Neural crest cell (in vitro differentiated cells): Measurements from ENCODE around the gene CCDC47. TPM values are rescaled to one million over a fixed set of nuclear protein-coding genes. Genes with fewer than 3 reads are reported as not detected.

Source experiments
- DNase-seq: peaks from one replicate; pipeline ENCODE4 v3.0.0; 2021; ENCODE audit warnings: low read depth, mixed read lengths, low spot score
- H3K27ac Mint-ChIP-seq: one replicate; pipeline ENCODE4 v1.8.0; 2021; ENCODE audit warnings: mild to moderate bottlenecking, mixed read lengths; ENCODE audit not compliant: unreplicated experiment
- H3K27me3 Mint-ChIP-seq: 2 replicates; pipeline ENCODE4 v1.8.0; 2021; ENCODE audit warnings: low read depth, mild to moderate bottlenecking, mixed read lengths
- H3K36me3 Mint-ChIP-seq: 2 replicates; pipeline ENCODE4 v1.8.0; 2021; ENCODE audit warnings: low read depth, mild to moderate bottlenecking, mixed read lengths
- H3K4me1 Mint-ChIP-seq: 2 replicates; pipeline ENCODE4 v1.8.0; 2021; ENCODE audit warnings: mixed read lengths
- H3K4me3 Mint-ChIP-seq: one replicate; pipeline ENCODE4 v1.8.0; 2021; ENCODE audit warnings: mild to moderate bottlenecking, mixed read lengths
- H3K9me3 Mint-ChIP-seq: 2 replicates; pipeline ENCODE4 v1.8.0; 2021; ENCODE audit warnings: mixed read lengths
- total RNA-seq: library from RNA; stranded (reverse); gene quantifications from 2 replicates; pipeline ENCODE4 v1.2.1, GENCODE V29; 2021
- TF ChIP-seq, protein P1 (sequence below): fragments of 200-600 bp; sonication (generic); conservative IDR thresholded peaks from 2 replicates; pipeline ENCODE4 v1.5.0; 2021; ENCODE audit warnings: antibody characterized with exemption, mild to moderate bottlenecking

CCDC47 gene
- total RNA-seq, 1 donor from 2014 or later = 73.2 TPM

DNA sequence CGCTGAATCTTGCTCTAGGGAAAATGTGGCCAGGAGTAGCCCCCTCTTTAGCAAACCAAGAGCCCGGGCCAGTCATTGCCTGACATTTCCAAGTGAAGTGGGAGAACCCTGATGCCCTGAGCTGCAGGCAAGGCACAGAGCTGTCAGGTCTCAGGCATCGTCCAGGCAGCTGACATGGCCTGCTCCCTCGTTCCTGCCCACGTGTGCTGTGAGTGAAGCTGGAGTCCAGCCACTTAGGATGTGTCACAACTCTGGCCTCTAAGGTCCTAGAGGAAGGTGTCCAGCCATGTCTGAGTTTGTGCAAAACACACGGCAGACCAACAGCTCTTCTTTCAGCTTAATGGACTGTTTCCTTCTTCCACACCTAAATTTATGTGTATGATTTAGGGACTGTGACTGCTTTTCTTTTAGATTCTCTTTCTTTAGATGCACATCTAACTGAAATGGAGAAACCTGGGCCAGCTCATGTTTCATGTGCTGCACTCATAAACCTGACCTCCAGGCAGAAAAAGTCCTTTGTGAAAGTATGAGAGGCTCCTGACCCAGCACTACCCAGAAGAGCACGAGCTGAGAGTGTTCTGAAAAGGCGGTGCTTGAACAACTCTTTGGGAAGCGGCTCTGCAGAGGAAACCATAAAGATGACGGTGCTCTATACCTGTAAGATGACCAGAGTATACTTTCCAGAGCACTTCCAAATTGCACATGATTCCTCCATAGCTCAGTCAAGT lies 58.7 kb downstream of the CCDC47 start:
- H3K27me3 Mint-ChIP-seq = no peaks in the 10 kb centered on the region
- H3K9me3 Mint-ChIP-seq = no peaks in the 10 kb centered on the region
- H3K27ac Mint-ChIP-seq = no peak overlapping the region
- H3K4me1 Mint-ChIP-seq = peaks cover 14% of the 10 kb centered on the region
- H3K36me3 Mint-ChIP-seq = peaks cover 2% of the 10 kb centered on the region
- DNase-seq = no peak
- TF ChIP-seq, protein P1, sequence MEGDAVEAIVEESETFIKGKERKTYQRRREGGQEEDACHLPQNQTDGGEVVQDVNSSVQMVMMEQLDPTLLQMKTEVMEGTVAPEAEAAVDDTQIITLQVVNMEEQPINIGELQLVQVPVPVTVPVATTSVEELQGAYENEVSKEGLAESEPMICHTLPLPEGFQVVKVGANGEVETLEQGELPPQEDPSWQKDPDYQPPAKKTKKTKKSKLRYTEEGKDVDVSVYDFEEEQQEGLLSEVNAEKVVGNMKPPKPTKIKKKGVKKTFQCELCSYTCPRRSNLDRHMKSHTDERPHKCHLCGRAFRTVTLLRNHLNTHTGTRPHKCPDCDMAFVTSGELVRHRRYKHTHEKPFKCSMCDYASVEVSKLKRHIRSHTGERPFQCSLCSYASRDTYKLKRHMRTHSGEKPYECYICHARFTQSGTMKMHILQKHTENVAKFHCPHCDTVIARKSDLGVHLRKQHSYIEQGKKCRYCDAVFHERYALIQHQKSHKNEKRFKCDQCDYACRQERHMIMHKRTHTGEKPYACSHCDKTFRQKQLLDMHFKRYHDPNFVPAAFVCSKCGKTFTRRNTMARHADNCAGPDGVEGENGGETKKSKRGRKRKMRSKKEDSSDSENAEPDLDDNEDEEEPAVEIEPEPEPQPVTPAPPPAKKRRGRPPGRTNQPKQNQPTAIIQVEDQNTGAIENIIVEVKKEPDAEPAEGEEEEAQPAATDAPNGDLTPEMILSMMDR = no peak
- no peak overlapping the region for H3K4me3 Mint-ChIP-seq

DNA sequence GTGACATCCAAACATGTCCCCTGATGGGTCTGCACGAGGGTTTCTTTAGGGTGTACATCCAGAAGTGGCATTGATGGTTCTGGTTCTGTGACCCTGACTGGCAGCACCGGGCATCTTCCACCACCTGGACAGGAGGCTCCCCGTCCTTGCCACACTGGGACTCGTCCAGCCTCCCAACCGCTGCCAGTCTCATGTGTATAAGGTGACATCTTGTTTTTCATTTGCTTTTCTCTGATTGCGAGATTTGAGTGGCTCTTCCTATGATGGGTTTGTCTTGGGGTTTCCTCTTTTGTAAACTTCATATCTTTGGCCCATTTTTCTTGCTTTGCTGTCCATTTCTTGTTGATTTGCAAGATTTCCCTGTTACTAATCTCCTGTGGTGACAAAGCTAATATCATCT lies 64.3 kb downstream of the CCDC47 start:
- Mint-ChIP-seq H3K9me3 (no peaks in the 10 kb centered on the region), H3K4me1 (no peaks in the 10 kb centered on the region), H3K4me3 (no peak overlapping the region), H3K27me3 (no peaks in the 10 kb centered on the region), H3K27ac (no peak overlapping the region), H3K36me3 (peaks cover 5% of the 10 kb centered on the region)
- TF ChIP-seq, protein P1 = no peak
- DNase-seq = no peak

DNA sequence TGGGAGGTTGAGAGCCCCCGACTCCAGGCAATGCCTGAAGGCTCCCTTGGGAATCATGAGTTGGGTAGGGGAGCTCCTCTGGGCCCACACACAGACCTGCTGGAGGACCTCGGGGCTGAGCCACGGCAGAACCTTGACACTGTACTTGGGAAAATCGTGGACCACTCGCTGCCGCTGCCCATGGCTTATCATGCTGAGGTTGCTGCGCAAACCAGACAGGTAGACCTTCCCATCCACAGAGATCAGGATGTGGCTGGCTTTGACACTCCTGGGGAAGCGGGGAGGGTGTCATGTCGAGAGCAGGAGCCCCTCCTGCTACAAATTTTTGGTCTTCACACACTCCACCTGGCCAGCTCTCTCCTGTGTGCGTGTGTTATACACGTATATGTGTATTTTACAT lies 66.2 kb downstream of the CCDC47 start:
- no peaks in the 10 kb centered on the region for H3K9me3 Mint-ChIP-seq
- H3K36me3 Mint-ChIP-seq = peaks cover 10% of the 10 kb centered on the region
- no peaks in the 10 kb centered on the region for H3K27me3 Mint-ChIP-seq
- TF ChIP-seq, protein P1 = no peak
- H3K27ac Mint-ChIP-seq = no peak overlapping the region
- no peak overlapping the region for H3K4me3 Mint-ChIP-seq
- DNase-seq = no peak
- peaks cover 16% of the 10 kb centered on the region for H3K4me1 Mint-ChIP-seq

DNA sequence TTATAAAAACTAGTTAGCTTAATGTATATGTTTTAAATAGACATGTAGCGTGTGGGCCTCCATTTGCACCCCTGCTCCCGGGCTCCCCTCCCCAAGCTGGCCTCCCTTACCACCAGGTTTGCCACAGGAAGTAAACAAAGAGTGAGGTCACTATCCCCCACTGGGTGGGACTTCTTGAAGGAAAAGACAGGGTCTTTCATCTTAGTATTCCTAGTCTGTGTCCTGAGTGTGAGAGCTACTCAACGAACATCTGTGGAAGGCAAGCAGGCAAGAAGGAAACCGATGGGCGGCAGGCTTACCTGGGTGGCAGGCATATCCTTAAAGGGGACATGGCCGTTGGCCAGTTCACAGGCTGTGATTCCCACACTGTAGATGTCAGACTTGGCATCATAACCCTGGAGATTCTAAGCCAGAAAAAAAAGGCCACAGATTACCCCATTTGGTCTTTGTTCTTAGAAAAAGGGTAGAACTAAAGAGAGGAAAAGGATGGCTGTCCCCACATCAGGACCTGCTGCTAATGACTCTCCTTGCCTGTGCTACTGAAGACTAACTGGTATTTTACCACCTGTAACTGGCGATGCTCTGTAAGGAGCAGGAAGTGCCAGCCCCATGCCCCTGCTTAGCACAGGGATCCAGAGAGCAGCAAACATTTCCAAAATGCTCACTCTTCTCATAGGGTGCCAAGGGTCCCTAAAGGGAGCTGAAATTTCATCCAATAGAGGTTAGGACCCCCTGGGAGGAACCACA lies 66.9 kb downstream of the CCDC47 start:
- Mint-ChIP-seq H3K9me3 (no peaks in the 10 kb centered on the region), H3K36me3 (peaks cover 10% of the 10 kb centered on the region), H3K4me1 (peaks cover 17% of the 10 kb centered on the region), H3K27ac (no peak overlapping the region), H3K27me3 (no peaks in the 10 kb centered on the region), H3K4me3 (no peak overlapping the region)
- TF ChIP-seq, protein P1 = no peak
- DNase-seq = no peak

DNA sequence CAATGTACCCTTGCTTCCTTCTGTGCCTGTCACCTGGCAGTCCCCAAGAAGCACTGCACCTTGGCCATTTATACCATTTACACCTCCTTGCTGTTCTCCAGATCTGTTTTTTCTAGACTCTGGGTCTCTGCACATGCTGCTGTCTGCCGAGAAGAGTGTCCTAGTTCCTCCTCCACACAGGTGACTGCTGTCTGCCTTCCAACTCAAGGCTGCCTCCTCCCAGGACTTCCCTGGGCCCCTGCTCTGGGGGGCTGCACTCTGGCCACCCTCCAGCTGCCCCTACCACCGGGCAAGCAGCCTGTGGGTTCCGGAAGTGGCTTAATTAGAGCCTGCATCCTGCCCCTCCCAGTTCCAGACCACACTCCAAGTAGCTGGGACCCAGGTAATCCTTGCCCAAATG lies 67.7 kb downstream of the CCDC47 start:
- H3K27ac Mint-ChIP-seq = no peak overlapping the region
- no peaks in the 10 kb centered on the region for H3K9me3 Mint-ChIP-seq
- DNase-seq = no peak
- TF ChIP-seq, protein P1 = no peak
- peaks cover 2% of the 10 kb centered on the region for H3K27me3 Mint-ChIP-seq
- peaks cover 14% of the 10 kb centered on the region for H3K36me3 Mint-ChIP-seq
- peaks cover 22% of the 10 kb centered on the region for H3K4me1 Mint-ChIP-seq
- peak overlapping the region; percentile 32 for H3K4me3 Mint-ChIP-seq
